Fibroblast of villous mesenchyme (primary cell): ENCODE results near the gene SGF29. TPM values are rescaled to one million over a fixed set of nuclear protein-coding genes. Genes with fewer than 3 reads are reported as not detected.
"Not testable (repeated sequence)": the region's sequence is repeated elsewhere in the genome, so short reads cannot be mapped to it uniquely, and the experiment has no call there.

ENCODE experiments used
- DNase-seq: peaks from one replicate; pipeline ENCODE4 v3.0.0-alpha.2; 2010; ENCODE audit warnings: low read depth
- H3K4me3 ChIP-seq: 2 replicates; pipeline ENCODE4 v1.5.1; 2011; ENCODE audit warnings: low read depth, mild to moderate bottlenecking, low read length
- CTCF ChIP-seq: IDR thresholded peaks from 2 replicates; pipeline ENCODE4 v1.5.1; 2012; ENCODE audit warnings: low read depth, mild to moderate bottlenecking, low read length; ENCODE audit not compliant: insufficient read depth
- total RNA-seq: library from RNA; depleted of rRNA; stranded (reverse); fragments of >200 nt; gene quantifications from 2 replicates; pipeline ENCODE4 v1.2.3, GENCODE V29; 2012

Gene SGF29
- total RNA-seq, 1 donor: 11.2 TPM

- TF ChIP-seq CTCF: no peak
- H3K4me3 ChIP-seq: peak within 1 kb of the TSS; percentile 50
- DNase-seq: no peak
Observed at GRCh38 chr16:28609631-28610594, 56.2 kb downstream of the SGF29 start, which contains the start of gene SULT1A1. Gene SULT1A1, minus strand, starts transcription at chr16:28610044. Its CDS starts 1,189 bp downstream, at chr16:28608855.

- TF ChIP-seq CTCF: no peak
- H3K4me3 ChIP-seq: no peak overlapping the region
- no peak for DNase-seq
Observed at GRCh38 chr16:28610595-28611191, 57.0 kb downstream of the SGF29 start.

GRCh38 chr16:28612359-28613280, 58.9 kb downstream of the SGF29 start:
- not testable (repeated sequence) for DNase-seq, H3K4me3 ChIP-seq

GRCh38 chr16:28613912-28614311, 60.2 kb downstream of the SGF29 start:
- DNase-seq, H3K4me3 ChIP-seq: not testable (repeated sequence)

- not testable (repeated sequence) for DNase-seq, H3K4me3 ChIP-seq
Observed at GRCh38 chr16:28614561-28614960, 60.8 kb downstream of the SGF29 start.

GRCh38 chr16:28615486-28616223, 61.9 kb downstream of the SGF29 start:
- not testable (repeated sequence) for H3K4me3 ChIP-seq

GRCh38 chr16:28616224-28616577, 62.5 kb downstream of the SGF29 start:
- H3K4me3 ChIP-seq, DNase-seq: not testable (repeated sequence)

More at GRCh38 chr16:28615486-28616223, 61.9 kb downstream of the SGF29 start:
- peak; percentile 33 for DNase-seq
- TF ChIP-seq CTCF: peak; percentile 61

- no peak for TF ChIP-seq CTCF
- no peak overlapping the region for H3K4me3 ChIP-seq
- no peak for DNase-seq
Observed at GRCh38 chr16:28616636-28617035, 62.9 kb downstream of the SGF29 start.
